Tibial nerve (tissue), 4 donors: Measurements from ENCODE around the gene PIGS. TPM values are rescaled to one million over a fixed set of nuclear protein-coding genes. Genes with fewer than 3 reads are reported as not detected.

Source experiments
- DNase-seq, 2 donors: peaks; one replicate each; pipeline ENCODE4 v3.0.0-alpha.2; 2019; ENCODE audit warnings: low spot score in 2 of 2
- H3K27ac ChIP-seq, 4 donors: fragments of 200-600 bp; sonication (generic) in 3 of 4; one replicate each; pipeline ENCODE4 v1.5.1; 2017 to 2019; ENCODE audit warnings: mild to moderate bottlenecking in 1 of 4
- H3K27me3 ChIP-seq, 2 donors: fragments of 200-600 bp; sonication (generic) in 1 of 2; one replicate each; pipeline versions ENCODE4 v1.5.1 to v1.6.0; 2017 to 2019
- H3K36me3 ChIP-seq, 3 donors: fragments of 200-600 bp; sonication (generic); one replicate each; pipeline ENCODE4 v1.5.1; 2018 to 2019
- H3K4me1 ChIP-seq, 4 donors: fragments of 200-600 bp; sonication (generic) in 3 of 4; one replicate each; pipeline ENCODE4 v1.5.1; 2017 to 2019
- H3K4me3 ChIP-seq, 4 donors: fragments of 200-600 bp; sonication (generic) in 3 of 4; one replicate each; pipeline ENCODE4 v1.5.1; 2017 to 2019; ENCODE audit warnings: mild to moderate bottlenecking in 1 of 4, moderate library complexity in 1 of 4
- H3K9me3 ChIP-seq, 4 donors: fragments of 200-600 bp; sonication (generic) in 3 of 4; one replicate each; pipeline ENCODE4 v1.5.1; 2017 to 2019
- CTCF ChIP-seq, 5 experiments: fragments of 200-600 bp in 3 of 5; fragments of 450-650 bp in 2 of 5; sonication (generic) in 3 of 5; IDR thresholded peaks; one replicate each; pipeline ENCODE4 v1.5.1; 2016 to 2019; ENCODE audit warnings: antibody characterized with exemption in 5 of 5, mild to moderate bottlenecking in 3 of 5, moderate library complexity in 2 of 5
- EP300 ChIP-seq, 2 donors: sonication (generic); formaldehyde crosslinking; IDR thresholded peaks; one replicate each; pipeline ENCODE4 v1.6.1; 2017; ENCODE audit warnings: antibody characterized with exemption in 2 of 2, mild to moderate bottlenecking in 1 of 2
- POLR2A ChIP-seq, 2 donors: fragments of 450-650 bp; IDR thresholded peaks; one replicate each; pipeline ENCODE4 v1.6.1; 2017; ENCODE audit warnings: antibody characterized with exemption in 2 of 2, mild to moderate bottlenecking in 2 of 2, moderate library complexity in 2 of 2
- WGBS, 2 donors: methylation state at CpG; one replicate each; pipeline ENCODE4 v1.1.5; 2018; 5-methylcytosine and 5-hydroxymethylcytosine counted together
- total RNA-seq, 4 donors: library from RNA; depleted of rRNA; stranded (reverse); fragments of >200 nt; gene quantifications; one replicate each; pipeline ENCODE4 v1.1.0, GENCODE V29; 2016

The PIGS gene
- total RNA-seq, 4 donors from 2014 or later: 62.2 to 82.4 (median 73.2) TPM

- H3K4me3 ChIP-seq: no peak overlapping the region
- peak; percentile 75 to 89 (median 83) for TF ChIP-seq CTCF (IDR thresholded peaks at IDR 0.05)
- TF ChIP-seq POLR2A (IDR thresholded peaks at IDR 0.05): no peak
- no peak for TF ChIP-seq EP300 (IDR thresholded peaks at IDR 0.05)
- H3K9me3 ChIP-seq: no peaks in the 10 kb centered on the region
- peak overlapping the region in 3 of 4 donors; percentile 0 to 66 (median 54) for H3K27ac ChIP-seq
- H3K4me1 ChIP-seq: peaks cover 0 to 34% (median 9%) of the 10 kb centered on the region in 4 donors
- 63 to 73% methylated on average over 26 of the region's 26 CpGs for WGBS, 2 donors
- no peaks in the 10 kb centered on the region for H3K27me3 ChIP-seq
- H3K36me3 ChIP-seq: peaks cover 0 to 11% (median 0%) of the 10 kb centered on the region in 3 donors
- DNase-seq: peak; percentile 53 to 61
Measured at GRCh38 chr17:28547623-28548416, 23.5 kb downstream of the PIGS start.

- TF ChIP-seq EP300 (IDR thresholded peaks at IDR 0.05): no peak
- Histone ChIP-seq H3K27ac (peak overlapping the region in 1 of 4 donors; percentile 2), H3K4me3 (no peak overlapping the region), H3K36me3 (peaks cover 0 to 11% (median 0%) of the 10 kb centered on the region in 3 donors), H3K9me3 (no peaks in the 10 kb centered on the region), H3K27me3 (no peaks in the 10 kb centered on the region), H3K4me1 (peaks cover 0 to 31% (median 7%) of the 10 kb centered on the region in 4 donors)
- no peak for DNase-seq
- WGBS, 2 donors: 81 to 90% methylated on average over 14 of the region's 14 CpGs
Measured at GRCh38 chr17:28547096-28547622, 24.2 kb downstream of the PIGS start.

- Histone ChIP-seq H3K27ac (no peak overlapping the region), H3K4me1 (peaks cover 0 to 20% (median 2%) of the 10 kb centered on the region in 4 donors), H3K4me3 (no peak overlapping the region), H3K36me3 (peaks cover 0 to 11% (median 0%) of the 10 kb centered on the region in 3 donors), H3K27me3 (no peaks in the 10 kb centered on the region), H3K9me3 (no peaks in the 10 kb centered on the region)
- 58 to 63% methylated on average over 6 of the region's 6 CpGs for WGBS, 2 donors
- no peak for DNase-seq
- TF ChIP-seq CTCF (IDR thresholded peaks at IDR 0.05) (no peak), POLR2A (IDR thresholded peaks at IDR 0.05) (no peak), EP300 (IDR thresholded peaks at IDR 0.05) (no peak)
Measured at GRCh38 chr17:28545787-28546415, 25.4 kb downstream of the PIGS start.

- TF ChIP-seq EP300 (IDR thresholded peaks at IDR 0.05) (no peak), POLR2A (IDR thresholded peaks at IDR 0.05) (no peak)
- H3K4me1 ChIP-seq: peaks cover 0 to 13% (median 2%) of the 10 kb centered on the region in 4 donors
- 84 to 89% methylated on average over 2 of the region's 2 CpGs for WGBS, 2 donors
- H3K9me3 ChIP-seq: no peaks in the 10 kb centered on the region
- no peaks in the 10 kb centered on the region for H3K27me3 ChIP-seq
- peaks cover 0 to 11% (median 0%) of the 10 kb centered on the region in 3 donors for H3K36me3 ChIP-seq
- DNase-seq: no peak
- H3K4me3 ChIP-seq: no peak overlapping the region
- H3K27ac ChIP-seq: no peak overlapping the region
Measured at GRCh38 chr17:28545141-28545503, 26.2 kb downstream of the PIGS start.

GRCh38 chr17:28544402-28545140, 26.8 kb downstream of the PIGS start:
- H3K27ac ChIP-seq: no peak overlapping the region
- peaks cover 0 to 11% (median 0%) of the 10 kb centered on the region in 3 donors for H3K36me3 ChIP-seq
- WGBS, 2 donors: 71 to 76% methylated on average over 4 of the region's 4 CpGs
- H3K4me1 ChIP-seq: peaks cover 0 to 7% (median 2%) of the 10 kb centered on the region in 4 donors
- TF ChIP-seq EP300 (IDR thresholded peaks at IDR 0.05) (no peak), POLR2A (IDR thresholded peaks at IDR 0.05) (no peak), CTCF (IDR thresholded peaks at IDR 0.05) (no peak)
- H3K27me3 ChIP-seq: no peaks in the 10 kb centered on the region
- H3K9me3 ChIP-seq: no peaks in the 10 kb centered on the region
- no peak overlapping the region for H3K4me3 ChIP-seq
- DNase-seq: no peak
